GM20000 (cell line): Measurements from ENCODE around the gene NRDC.

Experiments
- DNase-seq: peaks from one replicate; pipeline ENCODE4 v3.0.0; 2012; ENCODE audit warnings: low spot score
- CTCF ChIP-seq: IDR thresholded peaks from 2 replicates; pipeline ENCODE4 v1.5.1; 2012; ENCODE audit warnings: mild to moderate bottlenecking, control low read depth; ENCODE audit errors: extremely low read depth, missing control alignments

The NRDC gene

GRCh38 chr1:51758310-51758709 lies 120.2 kb downstream of the NRDC start:
- no peak for DNase-seq
- no peak for TF ChIP-seq CTCF

- no peak for DNase-seq
- no peak for TF ChIP-seq CTCF
These were observed 122.2 kb downstream of the NRDC start for GRCh38 chr1:51756290-51756689.

GRCh38 chr1:51755437-51755836 lies 123.1 kb downstream of the NRDC start:
- no peak for TF ChIP-seq CTCF

GRCh38 chr1:51754666-51755065 lies 123.9 kb downstream of the NRDC start:
- TF ChIP-seq CTCF = no peak
- no peak for DNase-seq

More at GRCh38 chr1:51755437-51755836, 123.1 kb downstream of the NRDC start:
- DNase-seq = no peak

GRCh38 chr1:51753969-51754368 lies 124.6 kb downstream of the NRDC start:
- DNase-seq = no peak
- no peak for TF ChIP-seq CTCF

GRCh38 chr1:51752073-51752948 lies 126.2 kb downstream of the NRDC start:
- TF ChIP-seq CTCF = no peak
- DNase-seq = no peak

GRCh38 chr1:51750729-51751128 lies 127.8 kb downstream of the NRDC start:
- no peak for DNase-seq
- TF ChIP-seq CTCF = no peak
